Activated CD8-positive, alpha-beta memory T cell treated with anti-CD3 and anti-CD28 coated beads, Interleukin-2, amount 10 ng/mL, durations not matched to agents 7 days and 5 days (primary cell): Measurements from ENCODE around the gene THOC2. TPM values are rescaled to one million over a fixed set of nuclear protein-coding genes. Genes with fewer than 3 reads are reported as not detected.
A peak's percentile ranks its signal among the peaks of the same experiment; 100 is the strongest.
"Not testable (repeated sequence)": the region's sequence is repeated elsewhere in the genome, so short reads cannot be mapped to it uniquely, and the experiment has no call there.

Experiments used
- ATAC-seq: fragments of 150-1000 bp; cut with Tn5 transposase; one replicate; pipeline ENCODE4 v1.10.0; 2021; ENCODE audit warnings: moderate library complexity
- CTCF ChIA-PET: fragments of 350-600 bp; sonication (Branson Sonifier 250); formaldehyde crosslinking; loops from one replicate; lab custom pipeline; 2021; ENCODE audit warnings: antibody characterized with exemption; lab: Charles Lee
- DNase-seq: peaks from one replicate; pipeline ENCODE4 v3.0.0-alpha.2; 2020
- H3K27ac Mint-ChIP-seq: one replicate; pipeline ENCODE4 v1.8.0; 2021; ENCODE audit warnings: mild to moderate bottlenecking, mixed read lengths
- H3K27me3 Mint-ChIP-seq: one replicate; pipeline ENCODE4 v1.8.0; 2021; ENCODE audit warnings: mixed read lengths
- H3K36me3 Mint-ChIP-seq: one replicate; pipeline ENCODE4 v1.8.0; 2021; ENCODE audit warnings: mild to moderate bottlenecking, mixed read lengths
- H3K4me1 Mint-ChIP-seq: one replicate; pipeline ENCODE4 v1.8.0; 2021; ENCODE audit warnings: mixed read lengths
- H3K4me3 Mint-ChIP-seq: one replicate; pipeline ENCODE4 v1.8.0; 2021; ENCODE audit warnings: mild to moderate bottlenecking, moderate library complexity, mixed read lengths
- H3K9me3 Mint-ChIP-seq: one replicate; pipeline ENCODE4 v1.8.0; 2022; ENCODE audit warnings: low read depth, mixed read lengths
- total RNA-seq, 2 experiments: library from RNA; stranded (reverse); gene quantifications; one replicate each; pipeline ENCODE4 v1.2.3, GENCODE V29; 2021

The THOC2 gene, protein sequence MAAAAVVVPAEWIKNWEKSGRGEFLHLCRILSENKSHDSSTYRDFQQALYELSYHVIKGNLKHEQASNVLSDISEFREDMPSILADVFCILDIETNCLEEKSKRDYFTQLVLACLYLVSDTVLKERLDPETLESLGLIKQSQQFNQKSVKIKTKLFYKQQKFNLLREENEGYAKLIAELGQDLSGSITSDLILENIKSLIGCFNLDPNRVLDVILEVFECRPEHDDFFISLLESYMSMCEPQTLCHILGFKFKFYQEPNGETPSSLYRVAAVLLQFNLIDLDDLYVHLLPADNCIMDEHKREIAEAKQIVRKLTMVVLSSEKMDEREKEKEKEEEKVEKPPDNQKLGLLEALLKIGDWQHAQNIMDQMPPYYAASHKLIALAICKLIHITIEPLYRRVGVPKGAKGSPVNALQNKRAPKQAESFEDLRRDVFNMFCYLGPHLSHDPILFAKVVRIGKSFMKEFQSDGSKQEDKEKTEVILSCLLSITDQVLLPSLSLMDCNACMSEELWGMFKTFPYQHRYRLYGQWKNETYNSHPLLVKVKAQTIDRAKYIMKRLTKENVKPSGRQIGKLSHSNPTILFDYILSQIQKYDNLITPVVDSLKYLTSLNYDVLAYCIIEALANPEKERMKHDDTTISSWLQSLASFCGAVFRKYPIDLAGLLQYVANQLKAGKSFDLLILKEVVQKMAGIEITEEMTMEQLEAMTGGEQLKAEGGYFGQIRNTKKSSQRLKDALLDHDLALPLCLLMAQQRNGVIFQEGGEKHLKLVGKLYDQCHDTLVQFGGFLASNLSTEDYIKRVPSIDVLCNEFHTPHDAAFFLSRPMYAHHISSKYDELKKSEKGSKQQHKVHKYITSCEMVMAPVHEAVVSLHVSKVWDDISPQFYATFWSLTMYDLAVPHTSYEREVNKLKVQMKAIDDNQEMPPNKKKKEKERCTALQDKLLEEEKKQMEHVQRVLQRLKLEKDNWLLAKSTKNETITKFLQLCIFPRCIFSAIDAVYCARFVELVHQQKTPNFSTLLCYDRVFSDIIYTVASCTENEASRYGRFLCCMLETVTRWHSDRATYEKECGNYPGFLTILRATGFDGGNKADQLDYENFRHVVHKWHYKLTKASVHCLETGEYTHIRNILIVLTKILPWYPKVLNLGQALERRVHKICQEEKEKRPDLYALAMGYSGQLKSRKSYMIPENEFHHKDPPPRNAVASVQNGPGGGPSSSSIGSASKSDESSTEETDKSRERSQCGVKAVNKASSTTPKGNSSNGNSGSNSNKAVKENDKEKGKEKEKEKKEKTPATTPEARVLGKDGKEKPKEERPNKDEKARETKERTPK (N-terminal part only)
- 10 to 100 TPM; 74.6 to 93.0 TPM for total RNA-seq

DNA sequence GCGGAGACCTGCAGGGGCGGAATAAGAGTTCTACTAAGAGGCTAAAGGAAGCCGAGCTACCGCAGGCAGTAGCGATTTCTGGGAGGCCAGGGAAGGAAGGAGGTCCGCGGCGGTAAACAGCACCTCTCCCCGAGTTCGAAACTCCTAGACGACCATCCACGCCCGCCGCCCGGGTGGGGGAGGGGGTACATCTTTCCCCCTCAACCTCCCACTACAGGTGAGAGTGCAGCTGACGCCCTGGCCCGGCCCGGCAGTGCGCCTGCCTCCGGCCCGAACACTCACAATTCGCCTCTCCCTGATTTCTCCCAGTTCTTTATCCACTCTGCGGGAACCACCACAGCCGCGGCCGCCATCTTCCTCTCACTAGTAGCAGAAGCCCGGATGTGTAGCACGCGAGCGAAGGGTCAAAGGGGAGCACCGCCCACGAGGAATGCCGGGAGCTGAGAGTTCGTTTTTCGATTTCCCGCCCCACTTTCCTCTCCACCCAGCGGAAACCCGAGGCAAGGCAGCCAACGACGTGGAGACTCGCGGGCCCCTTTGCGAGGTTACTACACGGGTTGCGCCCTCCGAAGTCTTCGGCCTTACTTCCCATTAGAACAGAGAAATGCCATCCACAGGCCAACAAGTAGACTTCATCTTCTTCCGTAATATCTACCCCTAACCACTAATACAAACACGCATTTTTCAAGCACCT, at the start of gene THOC2:
Gene THOC2 (minus strand): TSS at position 383 of the 694 bp plus-strand sequence. CDS start 30 bp downstream, at position 353.
- Mint-ChIP-seq H3K4me3 (peak within 1 kb of the TSS; percentile 85), H3K9me3 (no peaks in the 10 kb centered on the region), H3K27ac (peak within 1 kb of the TSS; percentile 93), H3K4me1 (peaks cover 35% of the 10 kb centered on the region), H3K36me3 (peaks cover 6% of the 10 kb centered on the region), H3K27me3 (no peaks in the 10 kb centered on the region)
- DNase-seq (peak; percentile 83), ATAC-seq (peak; percentile 88)
- CTCF ChIA-PET = interaction anchor here (1.1 kb wide), 1 partner anchor 12 kb away, joined by 5 read pairs; no protein-coding TSS in a partner anchor

DNA sequence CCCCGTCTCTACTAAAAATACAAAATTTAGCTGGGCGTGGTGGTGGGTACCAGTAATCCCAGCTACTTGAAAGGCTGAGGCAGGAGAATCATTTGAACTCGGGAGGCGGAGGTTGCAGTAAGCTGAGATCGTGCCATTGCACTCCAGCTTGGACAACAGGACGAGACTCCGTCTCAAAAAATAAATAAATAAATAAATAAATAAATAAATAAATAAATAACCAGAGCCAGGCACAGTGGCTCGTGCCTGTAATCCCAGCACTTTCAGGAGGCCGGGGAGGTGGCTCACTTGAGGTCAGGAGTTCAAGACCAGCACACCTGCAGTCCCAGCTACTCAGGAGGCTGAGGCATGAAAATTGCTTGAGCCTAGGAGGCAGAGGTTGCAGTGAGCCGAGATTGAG, 48.9 kb upstream of the THOC2 start:
- H3K36me3 Mint-ChIP-seq, H3K4me3 Mint-ChIP-seq, H3K9me3 Mint-ChIP-seq, ATAC-seq, CTCF ChIA-PET, H3K27me3 Mint-ChIP-seq, H3K27ac Mint-ChIP-seq, DNase-seq, H3K4me1 Mint-ChIP-seq: not testable (repeated sequence)

DNA sequence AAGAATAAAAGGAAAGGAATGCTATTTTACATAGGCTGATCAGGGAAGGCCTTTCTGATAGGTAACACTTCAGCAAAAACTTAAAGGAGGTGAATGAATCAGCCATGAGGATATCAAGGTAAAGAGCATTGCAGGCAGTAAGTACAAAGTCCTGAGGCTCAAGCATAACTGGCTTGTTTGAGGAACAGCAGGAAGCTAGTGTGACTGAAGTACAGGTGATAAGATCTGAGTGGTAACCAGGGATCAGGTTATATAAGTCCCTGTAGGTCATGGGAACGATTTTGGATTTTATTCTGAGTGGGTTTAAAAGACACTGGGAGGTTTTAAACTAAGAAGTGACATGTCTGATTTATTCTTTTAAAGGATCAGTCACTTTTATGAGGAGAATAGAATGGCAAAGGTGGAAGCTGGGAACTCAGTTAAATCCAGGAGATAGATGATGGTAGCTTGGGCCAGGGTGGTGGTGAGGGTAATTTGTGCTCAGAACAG, 47.1 kb upstream of the THOC2 start:
- Mint-ChIP-seq H3K4me3 (no peak overlapping the region), H3K27me3 (no peaks in the 10 kb centered on the region), H3K9me3 (no peaks in the 10 kb centered on the region), H3K36me3 (no peaks in the 10 kb centered on the region), H3K27ac (no peak overlapping the region), H3K4me1 (peaks cover 4% of the 10 kb centered on the region)
- DNase-seq (no peak), ATAC-seq (no peak)
- CTCF ChIA-PET = interaction anchor here (1.7 kb wide), 1 partner anchor 13 kb away, joined by 3 read pairs; no protein-coding TSS in a partner anchor

DNA sequence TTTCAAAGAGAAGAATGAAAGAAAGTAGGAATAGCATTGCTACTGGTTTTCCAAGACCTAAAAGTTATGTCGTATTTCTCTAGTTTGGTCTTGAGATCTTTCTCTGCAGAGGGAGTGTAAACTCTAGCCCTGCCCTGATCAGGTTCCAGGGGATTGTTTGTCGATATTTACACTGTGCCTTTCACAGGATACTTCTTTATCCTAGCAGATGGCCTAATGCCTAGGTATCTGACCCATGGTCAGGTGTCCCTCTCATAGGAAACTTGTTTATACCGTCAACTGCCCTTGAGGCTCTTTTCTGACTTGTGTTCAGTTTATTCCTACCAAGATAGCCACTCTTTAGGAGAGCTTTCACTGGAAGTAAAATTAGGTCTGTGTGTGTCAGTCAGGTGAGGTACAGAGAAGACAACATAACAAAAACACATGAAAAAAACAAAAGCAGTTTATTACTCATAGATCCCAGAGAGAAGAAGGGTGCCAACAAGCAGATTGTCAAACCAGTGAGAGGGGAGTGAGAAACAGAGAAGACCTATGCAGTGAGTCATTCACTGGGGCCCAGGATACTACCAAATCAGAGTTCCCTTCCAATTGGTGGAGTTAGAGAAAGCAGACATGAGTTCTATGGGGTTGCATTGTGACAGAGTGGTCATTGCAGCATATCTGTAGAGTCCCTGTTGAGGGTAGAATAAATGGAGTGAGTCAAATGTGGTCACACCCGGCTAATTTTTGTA, 40.6 kb upstream of the THOC2 start:
- no peaks in the 10 kb centered on the region for H3K4me1 Mint-ChIP-seq
- H3K36me3 Mint-ChIP-seq = no peaks in the 10 kb centered on the region
- DNase-seq = no peak
- no peak for ATAC-seq
- no peaks in the 10 kb centered on the region for H3K9me3 Mint-ChIP-seq
- CTCF ChIA-PET = no interaction called here
- H3K27ac Mint-ChIP-seq = no peak overlapping the region
- no peak overlapping the region for H3K4me3 Mint-ChIP-seq
- no peaks in the 10 kb centered on the region for H3K27me3 Mint-ChIP-seq

DNA sequence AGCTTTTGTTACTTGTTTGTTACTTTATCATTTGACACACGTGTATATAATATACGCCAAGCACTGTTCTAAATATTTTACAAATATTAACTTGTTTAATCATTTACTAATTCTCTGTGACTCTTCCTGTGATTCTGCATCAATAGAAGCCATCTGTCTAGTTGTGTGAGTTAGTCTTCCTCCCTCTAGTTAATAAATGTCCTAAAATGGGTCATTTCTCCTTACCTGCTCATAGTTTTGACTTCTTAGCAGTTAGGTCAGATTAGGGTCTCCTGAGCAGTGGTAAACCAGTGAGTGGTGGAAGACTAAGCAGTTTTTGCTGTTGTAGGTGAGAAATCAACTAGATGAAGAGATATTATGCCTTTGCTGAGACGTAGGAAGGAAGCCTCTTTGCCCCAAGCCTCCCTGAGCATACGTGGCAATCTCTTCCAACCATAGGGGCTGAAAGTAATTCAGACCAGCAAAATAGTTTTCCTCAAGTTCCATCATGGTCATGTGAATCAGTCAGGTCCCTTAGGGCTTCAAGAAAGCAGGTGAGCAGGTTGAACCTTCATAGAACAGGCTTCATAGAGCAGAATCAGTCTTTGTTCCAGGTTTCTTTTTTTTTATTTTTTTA, 38.7 kb upstream of the THOC2 start:
- DNase-seq = no peak
- no peaks in the 10 kb centered on the region for H3K36me3 Mint-ChIP-seq
- H3K27ac Mint-ChIP-seq = no peak overlapping the region
- H3K4me1 Mint-ChIP-seq = no peaks in the 10 kb centered on the region
- H3K4me3 Mint-ChIP-seq = no peak overlapping the region
- CTCF ChIA-PET = no interaction called here
- H3K9me3 Mint-ChIP-seq = no peaks in the 10 kb centered on the region
- H3K27me3 Mint-ChIP-seq = peaks cover 4% of the 10 kb centered on the region
- no peak for ATAC-seq

DNA sequence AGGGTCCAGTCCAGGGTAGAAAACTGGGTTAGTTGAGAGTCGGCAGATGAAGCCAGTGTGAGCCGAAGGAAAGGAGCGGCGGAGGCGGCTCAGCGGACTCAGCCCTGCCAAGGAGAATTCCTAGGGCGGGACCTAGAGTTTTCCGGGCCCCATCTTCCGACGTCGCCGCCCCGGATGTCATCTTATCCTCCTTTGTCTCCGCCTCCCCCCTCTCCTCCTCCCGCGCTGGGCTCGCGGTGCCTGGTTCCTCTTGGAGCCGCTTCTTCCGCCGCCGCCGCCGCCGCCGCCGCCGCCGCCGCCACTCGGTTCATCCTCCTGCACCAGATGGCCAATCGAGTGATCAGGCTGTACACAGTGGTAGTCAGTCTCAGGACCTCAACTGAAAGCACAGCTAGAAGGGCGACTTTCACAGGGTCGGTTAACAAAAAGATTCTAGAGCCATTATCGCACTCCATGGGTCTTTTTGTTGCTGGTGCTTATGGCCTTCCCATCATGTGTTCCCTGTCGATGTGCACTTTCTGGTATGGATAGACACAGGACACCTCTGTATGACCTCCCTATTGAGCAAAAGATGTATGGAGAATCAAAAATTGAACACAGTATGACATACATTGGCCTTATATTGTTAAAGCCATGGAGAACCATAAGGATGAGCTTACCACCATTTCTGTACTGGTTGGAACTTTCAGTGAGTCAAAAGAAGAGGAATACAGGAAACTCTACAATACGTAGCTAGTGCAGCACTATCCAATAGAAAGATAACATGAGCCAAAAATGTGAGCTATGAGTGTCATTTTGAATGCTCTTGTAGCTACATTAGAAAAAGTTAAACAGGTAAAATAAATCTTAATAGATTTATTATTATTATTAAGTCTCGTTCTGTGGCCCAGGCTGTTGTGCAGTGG, 32.4 kb upstream of the THOC2 start:
- Mint-ChIP-seq H3K27me3 (peaks cover 4% of the 10 kb centered on the region), H3K9me3 (no peaks in the 10 kb centered on the region), H3K4me1 (peaks cover 8% of the 10 kb centered on the region), H3K27ac (peak overlapping the region; percentile 61), H3K36me3 (no peaks in the 10 kb centered on the region), H3K4me3 (peak overlapping the region; percentile 68)
- CTCF ChIA-PET = interaction anchor here (1.3 kb wide), 1 partner anchor 34 kb away, joined by 3 read pairs; no protein-coding TSS in a partner anchor
- DNase-seq (peak; percentile 66), ATAC-seq (peak; percentile 97)

DNA sequence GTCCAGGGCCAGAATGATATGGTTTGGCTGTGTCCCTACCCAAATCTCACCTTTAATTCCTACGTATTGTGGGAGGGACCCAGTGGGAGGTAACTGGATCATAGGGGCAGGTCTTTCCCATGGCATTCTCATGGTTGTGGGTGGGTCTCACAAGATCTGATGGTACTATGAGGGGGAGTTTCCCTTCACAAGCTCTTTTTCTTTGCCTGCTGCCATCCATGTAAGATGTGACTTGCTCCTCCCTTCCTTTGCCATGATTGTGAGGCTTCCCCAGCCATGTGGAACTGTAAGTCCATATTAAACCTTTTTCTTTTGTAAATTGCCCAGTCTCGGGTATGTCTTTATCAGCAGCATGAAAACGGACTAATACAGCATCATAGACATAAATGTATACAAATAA, 27.0 kb upstream of the THOC2 start:
- H3K4me1 Mint-ChIP-seq, H3K9me3 Mint-ChIP-seq, ATAC-seq, H3K36me3 Mint-ChIP-seq, CTCF ChIA-PET, H3K4me3 Mint-ChIP-seq, H3K27ac Mint-ChIP-seq, DNase-seq, H3K27me3 Mint-ChIP-seq: not testable (repeated sequence)

DNA sequence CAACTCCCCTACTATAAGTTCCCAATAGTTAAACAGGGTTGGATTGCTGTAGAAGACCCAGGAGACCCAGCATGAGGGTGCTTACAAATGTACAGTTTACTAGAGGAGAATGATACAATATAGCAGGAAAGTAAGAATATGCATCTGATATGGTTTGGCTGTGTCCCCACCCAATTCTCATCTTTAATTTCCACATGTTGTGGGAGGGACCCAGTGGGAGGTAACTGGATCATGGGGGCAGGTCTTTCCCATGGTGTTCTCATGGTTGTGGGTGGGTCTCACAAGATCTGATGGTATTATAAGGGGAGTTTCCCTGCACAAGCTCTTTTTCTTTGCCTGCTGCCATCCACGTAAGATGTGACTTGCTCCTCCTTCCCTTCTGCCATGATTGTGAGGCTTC, 24.9 kb upstream of the THOC2 start:
- CTCF ChIA-PET, H3K27ac Mint-ChIP-seq, H3K4me1 Mint-ChIP-seq, H3K4me3 Mint-ChIP-seq, ATAC-seq, H3K36me3 Mint-ChIP-seq, H3K27me3 Mint-ChIP-seq, DNase-seq, H3K9me3 Mint-ChIP-seq: not testable (repeated sequence)

DNA sequence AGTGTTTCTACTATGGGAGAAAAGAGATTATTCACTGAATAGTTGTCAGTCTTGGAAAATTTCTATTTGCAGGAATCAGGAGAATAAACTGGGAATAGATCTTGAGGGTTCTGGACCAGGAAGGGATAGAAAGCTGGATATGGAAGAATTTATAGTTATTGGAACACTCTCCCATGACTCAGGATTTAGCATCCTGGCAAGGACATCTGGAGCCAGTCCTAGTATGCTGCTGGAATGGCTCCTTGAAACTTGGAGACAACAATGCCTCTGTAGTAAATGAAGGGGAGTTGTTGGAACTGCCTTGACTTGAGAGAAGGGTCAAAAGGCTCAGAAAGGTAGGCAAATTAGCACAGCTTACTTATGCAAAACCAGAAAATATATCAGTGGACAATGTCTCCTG, 23.5 kb upstream of the THOC2 start:
- CTCF ChIA-PET = no interaction called here
- no peaks in the 10 kb centered on the region for H3K27me3 Mint-ChIP-seq
- H3K4me1 Mint-ChIP-seq = no peaks in the 10 kb centered on the region
- DNase-seq = no peak
- H3K36me3 Mint-ChIP-seq = no peaks in the 10 kb centered on the region
- no peak overlapping the region for H3K4me3 Mint-ChIP-seq
- no peak overlapping the region for H3K27ac Mint-ChIP-seq
- no peak for ATAC-seq
- no peaks in the 10 kb centered on the region for H3K9me3 Mint-ChIP-seq

DNA sequence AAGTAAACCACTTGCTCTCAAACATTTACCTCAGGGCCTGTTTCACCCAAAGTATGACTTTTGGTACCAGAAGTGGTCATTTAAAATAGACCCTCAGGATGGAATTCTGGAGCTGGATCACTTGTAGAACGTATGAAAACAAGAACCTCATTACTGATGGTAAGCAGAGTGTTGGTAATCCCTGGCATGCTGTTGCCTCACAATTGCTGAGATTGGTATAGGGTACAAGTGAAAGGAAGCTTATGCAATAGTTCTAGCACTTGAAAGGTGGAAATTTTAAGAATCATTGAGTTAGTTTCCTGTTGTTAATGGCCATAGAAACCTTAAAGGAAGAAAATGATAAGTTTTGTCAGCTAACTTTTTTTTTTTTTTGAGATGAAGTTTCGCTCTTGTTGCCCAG, 22.3 kb upstream of the THOC2 start:
- no peaks in the 10 kb centered on the region for H3K36me3 Mint-ChIP-seq
- DNase-seq = no peak
- no peaks in the 10 kb centered on the region for H3K9me3 Mint-ChIP-seq
- ATAC-seq = no peak
- no peak overlapping the region for H3K27ac Mint-ChIP-seq
- CTCF ChIA-PET = no interaction called here
- no peak overlapping the region for H3K4me3 Mint-ChIP-seq
- no peaks in the 10 kb centered on the region for H3K27me3 Mint-ChIP-seq
- H3K4me1 Mint-ChIP-seq = no peaks in the 10 kb centered on the region
